GM10248 (cell line): ENCODE results near the gene PPP2R5A.

Experiments
- CTCF ChIA-PET: fragments of 300-600 bp; sonication (Branson Sonifier 250); formaldehyde crosslinking; extraction: SDS; loops from one replicate; lab custom pipeline; 2021; ENCODE audit warnings: antibody characterized with exemption; lab: Yijun Ruan, JAX
- POLR2A ChIA-PET: fragments of 350-650 bp; sonication (Branson Sonifier 250); formaldehyde crosslinking; extraction: SDS; loops from one replicate; lab custom pipeline; 2020; ENCODE audit warnings: antibody characterized with exemption; lab: Yijun Ruan, JAX
- DNase-seq: peaks from one replicate; pipeline ENCODE4 v3.0.0; 2012; ENCODE audit errors: extremely low spot score
- TF ChIP-seq, protein P1 (sequence below): IDR thresholded peaks from 2 replicates; pipeline ENCODE4 v1.5.1; 2012; ENCODE audit warnings: mild to moderate bottlenecking, low read depth; ENCODE audit errors: extremely low read depth, missing control alignments, control extremely low read depth

The PPP2R5A gene

DNA sequence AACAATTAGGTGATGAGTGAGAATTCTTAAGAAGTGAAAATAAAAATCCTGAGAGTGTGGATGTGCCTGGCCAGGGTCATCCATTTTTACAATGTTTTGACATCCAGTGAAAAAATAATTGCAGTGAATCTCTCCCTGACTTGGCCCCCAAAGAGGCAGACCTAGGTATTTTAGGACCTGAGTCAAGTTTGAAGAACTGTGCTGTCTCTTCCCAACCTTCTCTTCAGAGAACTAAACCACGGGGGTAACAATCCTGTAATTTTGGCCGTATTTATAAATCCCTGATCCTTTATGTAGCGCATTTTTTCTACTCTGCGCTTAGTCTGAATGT lies 43.3 kb upstream of the PPP2R5A start:
- no peak for DNase-seq
- ChIA-PET CTCF (interaction anchor here (1.0 kb wide), 1 partner anchor 49 kb away, joined by 3 read pairs; no protein-coding TSS in a partner anchor), POLR2A (no interaction called here)
- TF ChIP-seq, protein P1, sequence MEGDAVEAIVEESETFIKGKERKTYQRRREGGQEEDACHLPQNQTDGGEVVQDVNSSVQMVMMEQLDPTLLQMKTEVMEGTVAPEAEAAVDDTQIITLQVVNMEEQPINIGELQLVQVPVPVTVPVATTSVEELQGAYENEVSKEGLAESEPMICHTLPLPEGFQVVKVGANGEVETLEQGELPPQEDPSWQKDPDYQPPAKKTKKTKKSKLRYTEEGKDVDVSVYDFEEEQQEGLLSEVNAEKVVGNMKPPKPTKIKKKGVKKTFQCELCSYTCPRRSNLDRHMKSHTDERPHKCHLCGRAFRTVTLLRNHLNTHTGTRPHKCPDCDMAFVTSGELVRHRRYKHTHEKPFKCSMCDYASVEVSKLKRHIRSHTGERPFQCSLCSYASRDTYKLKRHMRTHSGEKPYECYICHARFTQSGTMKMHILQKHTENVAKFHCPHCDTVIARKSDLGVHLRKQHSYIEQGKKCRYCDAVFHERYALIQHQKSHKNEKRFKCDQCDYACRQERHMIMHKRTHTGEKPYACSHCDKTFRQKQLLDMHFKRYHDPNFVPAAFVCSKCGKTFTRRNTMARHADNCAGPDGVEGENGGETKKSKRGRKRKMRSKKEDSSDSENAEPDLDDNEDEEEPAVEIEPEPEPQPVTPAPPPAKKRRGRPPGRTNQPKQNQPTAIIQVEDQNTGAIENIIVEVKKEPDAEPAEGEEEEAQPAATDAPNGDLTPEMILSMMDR = no peak

DNA sequence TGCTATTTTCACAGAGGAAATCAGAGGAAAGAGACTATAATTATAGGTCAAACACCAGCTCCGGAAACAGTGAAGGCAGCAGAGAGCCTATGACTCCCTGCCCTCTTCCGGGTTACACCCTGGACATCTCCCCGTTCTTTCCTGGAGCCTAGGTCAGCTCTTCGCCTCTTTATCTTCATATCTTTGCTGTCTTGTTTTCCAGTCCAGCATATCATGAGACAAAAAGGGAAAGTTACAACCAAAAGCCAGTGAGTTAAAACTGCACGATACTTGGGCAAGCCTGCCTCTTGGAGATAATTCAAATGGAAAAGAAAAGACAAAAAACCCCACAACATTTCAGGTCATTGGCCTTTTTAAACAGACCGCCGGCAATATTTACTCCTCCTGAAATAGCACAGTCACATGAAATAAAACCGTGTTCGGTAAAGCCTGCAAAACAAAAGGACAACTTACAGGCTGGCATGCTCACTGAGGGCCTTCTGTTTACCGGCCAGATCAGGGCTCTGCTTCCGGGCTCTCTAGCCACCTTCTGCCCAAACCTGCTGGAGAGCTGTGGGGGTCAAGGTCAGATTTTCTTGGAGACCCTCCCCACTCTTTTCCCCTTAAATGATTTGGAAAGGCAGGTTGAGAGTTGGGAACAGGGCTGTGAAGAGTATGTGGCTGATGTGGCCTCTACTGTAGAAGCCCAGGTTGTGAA lies 42.8 kb upstream of the PPP2R5A start:
- CTCF ChIA-PET = interaction anchor here (1.0 to 1.3 kb wide), 4 partner anchors 33 to 171 kb away, joined by 3 read pairs; no protein-coding TSS in a partner anchor
- TF ChIP-seq, protein P1 = no peak
- DNase-seq = no peak
- POLR2A ChIA-PET = no interaction called here

DNA sequence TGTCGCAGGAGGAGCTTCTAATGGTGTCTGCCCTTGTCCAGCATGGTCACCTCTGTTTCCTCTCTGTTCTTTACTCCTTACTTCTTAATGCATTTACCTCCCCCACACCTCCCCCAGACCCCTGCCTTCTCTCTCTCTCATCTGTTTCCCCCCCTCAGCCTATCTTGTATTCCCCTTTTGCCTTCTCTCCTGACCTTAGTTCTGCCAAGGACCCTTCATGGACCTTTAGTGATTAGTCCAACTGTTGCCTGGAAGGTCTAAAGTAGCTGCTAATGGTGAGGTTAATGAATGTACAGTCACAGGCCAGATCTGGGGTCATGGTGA lies 42.3 kb upstream of the PPP2R5A start:
- no peak for DNase-seq
- ChIA-PET CTCF (interaction anchor here (0.9 to 1.3 kb wide), 6 partner anchors 9 to 172 kb away, joined by 3 read pairs; no protein-coding TSS in a partner anchor), POLR2A (no interaction called here)
- TF ChIP-seq, protein P1 = no peak

DNA sequence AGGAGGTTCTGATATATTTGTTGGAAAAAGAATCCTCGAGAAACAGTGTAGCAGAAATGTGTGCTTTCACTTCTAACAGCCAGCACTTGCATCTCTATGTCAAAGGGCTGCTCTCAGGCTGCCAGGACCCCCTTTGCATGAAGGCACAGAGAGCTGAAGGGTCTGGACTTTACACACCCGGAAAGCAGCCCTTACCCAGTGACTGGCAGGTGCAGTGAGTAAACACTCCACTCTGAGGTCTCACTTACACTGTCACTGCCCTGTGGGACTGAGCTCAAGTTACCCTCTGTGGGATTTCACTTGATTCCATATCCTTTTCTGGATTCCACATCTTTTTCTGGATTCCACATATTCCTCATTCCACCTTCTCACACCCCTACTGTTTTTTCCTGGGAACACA lies 40.8 kb upstream of the PPP2R5A start:
- POLR2A ChIA-PET = no interaction called here
- CTCF ChIA-PET = interaction anchor here (1.0 kb wide), 1 partner anchor 173 kb away, joined by 3 read pairs; no protein-coding TSS in a partner anchor
- DNase-seq = no peak
- TF ChIP-seq, protein P1 = no peak

DNA sequence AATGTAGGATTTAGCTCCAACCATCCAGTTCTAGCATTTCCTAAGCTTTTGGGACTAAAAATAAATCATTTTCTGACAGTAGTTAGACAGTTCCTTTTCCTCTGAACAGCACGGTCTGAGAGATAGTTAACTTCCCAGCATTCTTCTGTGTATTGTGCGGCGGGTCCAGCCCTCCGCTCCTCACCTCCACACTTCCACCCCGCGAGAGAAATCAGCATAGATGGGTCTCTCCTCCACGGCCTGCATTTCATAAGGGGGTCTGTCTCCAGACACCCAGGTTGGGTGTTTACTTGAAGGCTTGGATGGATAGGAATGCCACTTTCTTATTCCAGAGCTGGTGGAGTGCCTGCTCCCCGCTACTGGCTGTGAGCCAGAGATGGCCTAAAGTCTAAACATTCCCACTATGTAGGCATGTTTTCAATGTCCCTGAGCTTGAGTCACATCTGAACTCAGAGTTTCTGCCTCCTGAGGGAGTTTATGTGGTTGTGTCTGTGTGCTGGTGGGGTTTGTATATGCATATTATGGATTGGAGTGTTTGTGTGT lies 38.0 kb upstream of the PPP2R5A start:
- TF ChIP-seq, protein P1 = no peak
- POLR2A ChIA-PET = no interaction called here
- DNase-seq = no peak
- CTCF ChIA-PET = interaction anchor here (1.0 to 2.3 kb wide), 3 partner anchors 12 to 23 kb away, joined by 3 to 10 read pairs (median 5); no protein-coding TSS in a partner anchor

DNA sequence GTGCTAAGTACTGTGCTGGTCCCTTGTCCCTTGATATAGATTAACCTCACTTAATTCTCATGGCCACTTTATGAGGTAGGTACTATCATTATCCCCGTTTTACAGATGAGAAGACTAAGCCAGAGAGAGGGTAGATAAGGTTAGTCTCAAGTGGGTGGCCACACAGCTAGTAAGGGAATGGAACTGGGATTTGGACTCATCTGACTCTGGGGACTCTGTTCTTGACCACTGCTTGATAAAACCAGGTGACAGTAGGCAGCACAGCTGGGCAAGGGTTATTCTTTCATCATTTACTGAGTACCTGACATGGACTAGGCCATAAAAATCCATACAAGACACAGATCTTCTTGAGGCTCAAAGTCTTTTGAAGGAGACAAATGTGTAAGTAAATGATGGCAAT lies 37.2 kb upstream of the PPP2R5A start:
- TF ChIP-seq, protein P1 = no peak
- ChIA-PET CTCF (interaction anchor here (1.0 to 2.3 kb wide), 3 partner anchors 11 to 177 kb away, joined by 3 to 10 read pairs (median 5); no protein-coding TSS in a partner anchor), POLR2A (no interaction called here)
- no peak for DNase-seq
